GM10266 (cell line): ENCODE measurements around the gene IL20.

Source experiments
- DNase-seq: peaks from one replicate; pipeline ENCODE4 v3.0.0; 2012; ENCODE audit errors: extremely low spot score
- TF ChIP-seq, protein P1 (sequence below): IDR thresholded peaks from 2 replicates; pipeline ENCODE4 v1.5.1; 2012; ENCODE audit warnings: mild to moderate bottlenecking, low read depth; ENCODE audit not compliant: control insufficient read depth, insufficient read depth; ENCODE audit errors: missing control alignments

Gene IL20

DNA sequence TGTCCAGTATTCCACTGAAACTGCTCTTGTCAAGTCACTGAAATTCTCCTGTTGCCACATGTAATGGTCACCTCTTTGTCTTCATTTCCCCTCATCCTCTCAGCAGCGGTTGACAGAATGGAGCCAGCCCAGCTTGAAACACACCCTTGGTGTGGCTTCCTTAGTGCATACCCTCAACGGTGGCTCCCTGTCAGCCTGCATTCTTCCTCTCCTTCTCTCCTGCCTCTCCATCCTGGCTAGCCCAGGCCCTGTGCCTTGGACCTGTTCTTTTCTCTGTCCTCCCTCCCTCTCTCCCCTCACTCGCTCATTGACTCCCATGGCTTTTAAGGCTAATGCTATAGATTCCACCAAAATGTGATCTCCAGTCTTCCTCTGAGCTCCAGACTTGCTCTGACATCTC lies 52.7 kb downstream of the IL20 start:
- no peak for DNase-seq
- TF ChIP-seq, protein P1, sequence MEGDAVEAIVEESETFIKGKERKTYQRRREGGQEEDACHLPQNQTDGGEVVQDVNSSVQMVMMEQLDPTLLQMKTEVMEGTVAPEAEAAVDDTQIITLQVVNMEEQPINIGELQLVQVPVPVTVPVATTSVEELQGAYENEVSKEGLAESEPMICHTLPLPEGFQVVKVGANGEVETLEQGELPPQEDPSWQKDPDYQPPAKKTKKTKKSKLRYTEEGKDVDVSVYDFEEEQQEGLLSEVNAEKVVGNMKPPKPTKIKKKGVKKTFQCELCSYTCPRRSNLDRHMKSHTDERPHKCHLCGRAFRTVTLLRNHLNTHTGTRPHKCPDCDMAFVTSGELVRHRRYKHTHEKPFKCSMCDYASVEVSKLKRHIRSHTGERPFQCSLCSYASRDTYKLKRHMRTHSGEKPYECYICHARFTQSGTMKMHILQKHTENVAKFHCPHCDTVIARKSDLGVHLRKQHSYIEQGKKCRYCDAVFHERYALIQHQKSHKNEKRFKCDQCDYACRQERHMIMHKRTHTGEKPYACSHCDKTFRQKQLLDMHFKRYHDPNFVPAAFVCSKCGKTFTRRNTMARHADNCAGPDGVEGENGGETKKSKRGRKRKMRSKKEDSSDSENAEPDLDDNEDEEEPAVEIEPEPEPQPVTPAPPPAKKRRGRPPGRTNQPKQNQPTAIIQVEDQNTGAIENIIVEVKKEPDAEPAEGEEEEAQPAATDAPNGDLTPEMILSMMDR = no peak
